Esophagus muscularis mucosa (tissue), 4 donors: ENCODE data around the gene CACNA2D2. TPM values are rescaled to one million over a fixed set of nuclear protein-coding genes. Genes with fewer than 3 reads are reported as not detected.

Experiments used
- DNase-seq: peaks from one replicate; pipeline ENCODE4 v3.0.0-alpha.2; 2017; ENCODE audit errors: extremely low spot score
- H3K27ac ChIP-seq, 4 donors: fragments of 200-600 bp; sonication (generic); replicated peaks in 1 of 4; 1 replicate in 3 of 4; 2 replicates in 1 of 4; pipeline ENCODE4 v1.5.1; 2016 to 2019; ENCODE audit warnings: mild to moderate bottlenecking in 1 of 4
- H3K27me3 ChIP-seq, 4 donors: fragments of 200-600 bp; sonication (generic); one replicate each; pipeline versions ENCODE4 v1.5.1 to v1.6.0; 2016 to 2019
- H3K36me3 ChIP-seq, 4 donors: fragments of 200-600 bp; sonication (generic); one replicate each; pipeline ENCODE4 v1.5.1; 2016 to 2019
- H3K4me1 ChIP-seq, 4 donors: fragments of 200-600 bp; sonication (generic); one replicate each; pipeline ENCODE4 v1.5.1; 2016 to 2019
- H3K4me3 ChIP-seq, 4 donors: fragments of 200-600 bp; sonication (generic); 1 replicate in 2 of 4; 2 replicates in 2 of 4; pipeline ENCODE4 v1.5.1; 2016 to 2019; ENCODE audit warnings: mild to moderate bottlenecking in 4 of 4, moderate library complexity in 1 of 4
- H3K9me3 ChIP-seq, 4 donors: fragments of 200-600 bp; sonication (generic); 1 replicate in 3 of 4; 2 replicates in 1 of 4; pipeline ENCODE4 v1.5.1; 2016 to 2019
- EP300 ChIP-seq: sonication (generic); formaldehyde crosslinking; IDR thresholded peaks from one replicate; pipeline ENCODE4 v1.6.1; 2017; ENCODE audit warnings: antibody characterized with exemption
- POLR2A ChIP-seq: fragments of 450-650 bp; IDR thresholded peaks from one replicate; pipeline ENCODE4 v1.6.1; 2017; ENCODE audit warnings: antibody characterized with exemption, moderate library complexity, mild to moderate bottlenecking, low read depth
- POLR2AphosphoS5 ChIP-seq, 2 donors: sonication (generic); formaldehyde crosslinking; IDR thresholded peaks; one replicate each; pipeline ENCODE4 v1.6.1; 2017; ENCODE audit warnings: antibody characterized with exemption in 2 of 2
- WGBS: methylation state at CpG from one replicate; pipeline ENCODE4 v1.1.5; 2018; 5-methylcytosine and 5-hydroxymethylcytosine counted together
- intact Hi-C: fragments of 100-400 bp; cut with DNase I; formaldehyde crosslinking; loops from one replicate; pipeline ENCODE4 v1.15.1; 2023
- total RNA-seq, 4 donors: library from RNA; depleted of rRNA; stranded (reverse); fragments of >200 nt; gene quantifications; one replicate each; pipeline versions ENCODE4 v1.1.0 to v1.2.1, GENCODE V29; 2016
- TF ChIP-seq, protein P1 (sequence below), 3 experiments: fragments of 200-600 bp in 2 of 3; fragments of 450-650 bp in 1 of 3; sonication (generic) in 2 of 3; IDR thresholded peaks; one replicate each; pipeline ENCODE4 v1.5.1; 2017 to 2019; ENCODE audit warnings: antibody characterized with exemption in 3 of 3, mild to moderate bottlenecking in 2 of 3, moderate library complexity in 1 of 3

The CACNA2D2 gene
- total RNA-seq, 4 donors from 2014 or later: 0.84 to 2.8 (median 1.1) TPM

DNA sequence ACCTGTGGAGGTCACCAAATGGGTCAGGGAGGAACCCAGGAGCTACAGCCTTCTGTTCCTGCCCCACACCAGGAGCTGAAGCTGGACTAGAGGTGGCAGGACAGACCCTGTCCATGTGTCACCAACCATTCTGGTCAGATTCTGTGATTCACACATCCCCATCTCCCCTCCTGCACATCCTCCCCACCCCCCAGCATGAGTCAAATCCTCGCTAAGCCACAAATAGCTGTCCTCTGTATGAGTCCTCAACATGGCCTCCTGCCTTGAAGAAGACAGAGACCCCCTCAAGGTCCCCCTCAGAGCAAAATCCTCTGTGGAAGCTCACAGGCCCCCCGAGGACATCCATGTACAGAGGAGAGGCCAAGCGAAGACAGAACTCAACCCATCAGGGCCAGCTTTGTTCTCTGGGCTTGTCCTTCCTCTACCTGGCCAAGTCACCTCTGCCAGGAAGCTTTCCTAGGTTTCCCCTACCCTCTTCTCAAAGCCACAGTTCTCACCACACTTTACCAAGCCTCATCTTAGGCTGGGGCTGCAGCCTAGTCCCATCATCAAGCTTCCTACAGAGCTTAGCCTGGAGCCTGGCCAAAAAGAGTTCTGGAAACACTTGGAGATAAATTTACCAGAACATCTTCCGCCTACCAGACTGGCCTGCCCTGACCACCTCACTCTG lies 17.1 kb downstream of the CACNA2D2 start:
- H3K4me1 ChIP-seq: peaks cover 0 to under 1% (median 0%) of the 10 kb centered on the region in 4 donors
- no peak overlapping the region for H3K27ac ChIP-seq
- no peaks in the 10 kb centered on the region for H3K36me3 ChIP-seq
- no peaks in the 10 kb centered on the region for H3K27me3 ChIP-seq
- intact Hi-C loops: no loop called here
- H3K4me3 ChIP-seq: no peak overlapping the region
- no peaks in the 10 kb centered on the region for H3K9me3 ChIP-seq
- TF ChIP-seq EP300: no peak
- TF ChIP-seq POLR2A: no peak
- no peak for TF ChIP-seq POLR2AphosphoS5 (IDR thresholded peaks at IDR 0.05)
- TF ChIP-seq, protein P1, sequence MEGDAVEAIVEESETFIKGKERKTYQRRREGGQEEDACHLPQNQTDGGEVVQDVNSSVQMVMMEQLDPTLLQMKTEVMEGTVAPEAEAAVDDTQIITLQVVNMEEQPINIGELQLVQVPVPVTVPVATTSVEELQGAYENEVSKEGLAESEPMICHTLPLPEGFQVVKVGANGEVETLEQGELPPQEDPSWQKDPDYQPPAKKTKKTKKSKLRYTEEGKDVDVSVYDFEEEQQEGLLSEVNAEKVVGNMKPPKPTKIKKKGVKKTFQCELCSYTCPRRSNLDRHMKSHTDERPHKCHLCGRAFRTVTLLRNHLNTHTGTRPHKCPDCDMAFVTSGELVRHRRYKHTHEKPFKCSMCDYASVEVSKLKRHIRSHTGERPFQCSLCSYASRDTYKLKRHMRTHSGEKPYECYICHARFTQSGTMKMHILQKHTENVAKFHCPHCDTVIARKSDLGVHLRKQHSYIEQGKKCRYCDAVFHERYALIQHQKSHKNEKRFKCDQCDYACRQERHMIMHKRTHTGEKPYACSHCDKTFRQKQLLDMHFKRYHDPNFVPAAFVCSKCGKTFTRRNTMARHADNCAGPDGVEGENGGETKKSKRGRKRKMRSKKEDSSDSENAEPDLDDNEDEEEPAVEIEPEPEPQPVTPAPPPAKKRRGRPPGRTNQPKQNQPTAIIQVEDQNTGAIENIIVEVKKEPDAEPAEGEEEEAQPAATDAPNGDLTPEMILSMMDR (IDR thresholded peaks at IDR 0.05): no peak
- WGBS: 98% methylated on average over 4 of the region's 4 CpGs
- DNase-seq: no peak

DNA sequence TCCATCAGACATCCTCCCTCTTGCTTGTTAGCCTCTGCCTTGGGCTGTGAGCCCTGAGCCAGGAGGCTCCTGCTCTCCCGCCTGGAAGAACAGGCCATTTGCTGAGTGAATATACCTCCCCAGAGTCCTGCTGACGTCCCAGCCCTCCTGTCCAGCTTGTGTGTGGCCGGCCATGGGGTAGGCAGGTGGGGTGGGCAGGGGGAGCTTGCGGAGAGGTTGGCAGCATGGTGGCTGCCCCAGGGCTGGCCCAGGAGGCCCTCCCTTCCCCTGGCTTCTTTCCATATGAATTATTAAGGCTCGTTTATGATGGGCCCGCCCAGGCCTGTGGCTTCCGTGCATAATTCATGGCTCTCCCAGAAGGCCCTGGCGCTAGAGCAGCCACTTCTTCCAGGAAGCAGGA lies 18.7 kb downstream of the CACNA2D2 start:
- intact Hi-C loops: no loop called here
- H3K9me3 ChIP-seq: no peaks in the 10 kb centered on the region
- no peaks in the 10 kb centered on the region for H3K36me3 ChIP-seq
- TF ChIP-seq POLR2AphosphoS5 (IDR thresholded peaks at IDR 0.05): no peak
- no peak for TF ChIP-seq POLR2A
- TF ChIP-seq, protein P1 (IDR thresholded peaks at IDR 0.05): no peak
- TF ChIP-seq EP300: no peak
- DNase-seq: no peak
- no peak overlapping the region for H3K4me3 ChIP-seq
- H3K27ac ChIP-seq: no peak overlapping the region
- 80% methylated on average over 8 of the region's 8 CpGs for WGBS
- H3K4me1 ChIP-seq: peaks cover 0 to 4% (median under 1%) of the 10 kb centered on the region in 4 donors
- no peaks in the 10 kb centered on the region for H3K27me3 ChIP-seq

DNA sequence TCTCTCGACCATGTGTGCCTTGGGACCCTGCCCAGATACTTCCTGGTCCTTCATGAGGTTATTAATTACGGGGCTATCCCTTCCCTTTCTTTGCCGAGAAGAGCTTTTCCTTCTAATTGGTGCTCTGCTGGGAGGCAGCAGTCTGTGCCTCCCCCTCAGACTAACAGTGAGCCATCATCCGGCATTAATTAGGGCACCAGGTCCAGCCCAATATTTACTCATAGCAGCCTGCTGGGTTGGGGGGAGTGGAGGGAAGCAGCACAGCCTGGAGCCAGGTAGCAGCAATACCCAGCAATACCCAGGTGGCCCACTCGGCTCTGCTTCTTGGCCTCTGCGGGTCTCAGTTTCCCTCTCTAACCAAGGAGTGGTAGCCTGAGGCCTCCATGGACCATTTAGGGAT lies 20.1 kb downstream of the CACNA2D2 start:
- TF ChIP-seq EP300 (no peak), POLR2AphosphoS5 (IDR thresholded peaks at IDR 0.05) (no peak), POLR2A (no peak)
- TF ChIP-seq, protein P1 (IDR thresholded peaks at IDR 0.05): no peak
- DNase-seq: no peak
- no peaks in the 10 kb centered on the region for H3K36me3 ChIP-seq
- H3K27ac ChIP-seq: no peak overlapping the region
- no peaks in the 10 kb centered on the region for H3K9me3 ChIP-seq
- H3K27me3 ChIP-seq: no peaks in the 10 kb centered on the region
- H3K4me3 ChIP-seq: no peak overlapping the region
- intact Hi-C loops: no loop called here
- 88% methylated on average over 6 of the region's 6 CpGs for WGBS
- peaks cover 0 to 4% (median under 1%) of the 10 kb centered on the region in 4 donors for H3K4me1 ChIP-seq

DNA sequence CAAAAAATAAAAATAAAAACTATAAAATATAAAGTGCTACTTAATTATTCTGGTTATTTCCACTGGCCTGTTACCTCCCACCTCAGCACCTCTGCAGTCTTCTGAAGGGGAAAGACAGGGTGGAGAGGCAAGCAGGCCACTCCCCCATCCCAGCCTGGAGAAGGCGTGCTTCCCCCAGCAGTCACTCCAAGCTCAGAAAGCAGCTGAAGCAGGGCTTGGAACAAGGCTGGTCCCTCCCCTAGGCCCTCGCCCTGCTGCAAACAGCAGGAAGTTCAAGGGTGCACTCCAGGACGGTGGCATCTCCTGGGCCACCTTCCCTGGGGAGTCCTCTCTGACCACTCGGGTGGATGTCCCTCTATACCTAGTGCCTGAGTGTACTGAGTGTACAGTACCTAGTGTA lies 21.4 kb downstream of the CACNA2D2 start:
- 78% methylated on average over 4 of the region's 4 CpGs for WGBS
- no peak overlapping the region for H3K27ac ChIP-seq
- no peak for TF ChIP-seq POLR2A
- TF ChIP-seq, protein P1 (IDR thresholded peaks at IDR 0.05): no peak
- no peak for TF ChIP-seq POLR2AphosphoS5 (IDR thresholded peaks at IDR 0.05)
- TF ChIP-seq EP300: no peak
- intact Hi-C loops: no loop called here
- H3K27me3 ChIP-seq: no peaks in the 10 kb centered on the region
- H3K36me3 ChIP-seq: no peaks in the 10 kb centered on the region
- DNase-seq: no peak
- H3K4me3 ChIP-seq: no peak overlapping the region
- H3K4me1 ChIP-seq: peaks cover 0 to 4% (median under 1%) of the 10 kb centered on the region in 4 donors
- H3K9me3 ChIP-seq: no peaks in the 10 kb centered on the region

DNA sequence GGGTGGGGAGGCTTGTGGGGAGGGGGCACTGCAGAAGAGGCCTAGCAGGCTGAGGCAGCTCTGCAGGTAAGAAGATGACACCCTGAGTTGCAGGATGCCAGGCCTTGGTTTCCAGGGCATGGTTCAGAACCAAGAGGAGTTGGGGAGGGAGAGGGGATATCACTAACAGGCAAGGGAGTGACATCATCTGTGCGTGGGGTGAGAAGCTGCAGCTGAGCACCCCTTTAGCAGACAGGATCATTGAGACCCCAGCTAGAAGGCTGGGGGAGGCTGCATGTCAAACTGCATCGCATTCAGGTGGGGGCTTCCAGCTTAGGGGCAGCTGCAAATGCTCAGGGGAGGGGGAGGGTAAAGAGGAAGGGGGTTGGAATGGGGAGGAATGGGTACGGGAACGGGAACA lies 23.0 kb downstream of the CACNA2D2 start:
- TF ChIP-seq POLR2AphosphoS5 (IDR thresholded peaks at IDR 0.05) (no peak), POLR2A (no peak), EP300 (no peak)
- TF ChIP-seq, protein P1 (IDR thresholded peaks at IDR 0.05): no peak
- Histone ChIP-seq H3K4me3 (no peak overlapping the region), H3K4me1 (peaks cover 0 to 4% (median under 1%) of the 10 kb centered on the region in 4 donors), H3K9me3 (no peaks in the 10 kb centered on the region), H3K27ac (no peak overlapping the region), H3K27me3 (no peaks in the 10 kb centered on the region), H3K36me3 (no peaks in the 10 kb centered on the region)
- intact Hi-C loops: no loop called here
- WGBS: 64% methylated on average over 4 of the region's 4 CpGs
- no peak for DNase-seq
